GM23338 (cell line): ENCODE data around the gene CATSPERZ. TPM values are rescaled to one million over a fixed set of nuclear protein-coding genes. Genes with fewer than 3 reads are reported as not detected.

Source experiments
- ATAC-seq: fragments of 200-7000 bp; cut with Tn5 transposase; 3 replicates; pipeline ENCODE4 v1.9.1; 2020
- DNase-seq: peaks from one replicate; pipeline ENCODE4 v3.0.0-alpha.2; 2015; ENCODE audit warnings: low spot score
- H2AFZ ChIP-seq: fragments of 200-600 bp; sonication (generic); 2 replicates; pipeline ENCODE4 v1.8.0; 2016; ENCODE audit warnings: antibody characterized with exemption, mild to moderate bottlenecking, moderate library complexity
- H3F3A ChIP-seq: fragments of 200-600 bp; sonication (generic); replicated peaks from 2 replicates; pipeline ENCODE4 v1.8.0; 2017; ENCODE audit warnings: antibody characterized with exemption, mixed run types, low read depth
- H3K27ac ChIP-seq: fragments of 200-600 bp; sonication (generic); 2 replicates; pipeline ENCODE4 v1.6.1; 2016; ENCODE audit warnings: low read depth
- H3K27me3 ChIP-seq: fragments of 200-600 bp; sonication (generic); 2 replicates; pipeline ENCODE4 v1.8.0; 2016; ENCODE audit warnings: mild to moderate bottlenecking, mixed run types, moderate library complexity; ENCODE audit not compliant: insufficient read depth
- H3K36me3 ChIP-seq: fragments of 200-600 bp; sonication (generic); 2 replicates; pipeline ENCODE4 v1.8.0; 2016; ENCODE audit warnings: mild to moderate bottlenecking; ENCODE audit not compliant: insufficient read depth
- H3K4me1 ChIP-seq: fragments of 200-600 bp; sonication (generic); 2 replicates; pipeline ENCODE4 v1.8.0; 2016; ENCODE audit warnings: mild to moderate bottlenecking, moderate library complexity; ENCODE audit not compliant: insufficient read depth
- H3K4me2 ChIP-seq: fragments of 200-600 bp; sonication (generic); 2 replicates; pipeline ENCODE4 v1.7.1; 2017; ENCODE audit warnings: mixed run types
- H3K4me3 ChIP-seq: fragments of 200-600 bp; sonication (generic); 2 replicates; pipeline ENCODE4 v1.6.1; 2016; ENCODE audit warnings: mixed run types
- H3K79me2 ChIP-seq: fragments of 200-600 bp; sonication (generic); replicated peaks from 2 replicates; pipeline ENCODE4 v1.8.0; 2017; ENCODE audit warnings: mild to moderate bottlenecking; ENCODE audit not compliant: insufficient read depth
- H3K9me2 ChIP-seq: fragments of 200-600 bp; sonication (generic); 2 replicates; pipeline ENCODE4 v1.8.0; 2017; ENCODE audit not compliant: insufficient read depth
- H4K20me1 ChIP-seq: fragments of 200-600 bp; sonication (generic); replicated peaks from 2 replicates; pipeline ENCODE4 v1.8.0; 2017; ENCODE audit warnings: mild to moderate bottlenecking; ENCODE audit not compliant: insufficient read depth
- H3K27ac Mint-ChIP-seq: 2 replicates; pipeline ENCODE4 v1.8.0; 2020; ENCODE audit warnings: inconsistent platforms, mild to moderate bottlenecking, moderate library complexity, mixed read lengths
- H3K27me3 Mint-ChIP-seq: 3 replicates; pipeline ENCODE4 v1.8.0; 2022; ENCODE audit warnings: low read depth, mild to moderate bottlenecking, moderate library complexity, mixed read lengths, inconsistent platforms; ENCODE audit not compliant: insufficient read depth, poor library complexity
- H3K36me3 Mint-ChIP-seq: 3 replicates; pipeline ENCODE4 v1.8.0; 2021; ENCODE audit warnings: low read depth, mild to moderate bottlenecking, inconsistent platforms, moderate library complexity, mixed read lengths
- H3K4me1 Mint-ChIP-seq: 3 replicates; pipeline ENCODE4 v1.8.0; 2020; ENCODE audit warnings: mild to moderate bottlenecking, inconsistent platforms, mixed read lengths
- H3K4me3 Mint-ChIP-seq: 3 replicates; pipeline ENCODE4 v1.8.0; 2021; ENCODE audit warnings: moderate library complexity, mild to moderate bottlenecking, inconsistent platforms, mixed read lengths
- H3K9me3 Mint-ChIP-seq: 3 replicates; pipeline ENCODE4 v1.8.0; 2020; ENCODE audit warnings: moderate library complexity, mild to moderate bottlenecking, inconsistent platforms, mixed read lengths
- CREB1 ChIP-seq: fragments of 250-450 bp; sonication (Bioruptor Pico); IDR thresholded peaks from 2 replicates; pipeline ENCODE4 v1.5.0; 2020; ENCODE audit warnings: low read depth, mild to moderate bottlenecking, moderate library complexity
- EZH2 ChIP-seq: fragments of 200-600 bp; sonication (generic); IDR thresholded peaks from one replicate; pipeline ENCODE4 v1.8.0; 2017; ENCODE audit warnings: antibody characterized with exemption, mild to moderate bottlenecking, low read depth; ENCODE audit not compliant: unreplicated experiment
- EZH2phosphoT487 ChIP-seq: fragments of 200-600 bp; sonication (generic); IDR thresholded peaks from one replicate; pipeline ENCODE4 v1.8.1; 2018; ENCODE audit warnings: antibody characterized with exemption; ENCODE audit not compliant: unreplicated experiment
- JUNB ChIP-seq: IDR thresholded peaks from one replicate; pipeline ENCODE4 v1.6.1; 2016; ENCODE audit warnings: antibody characterized with exemption; ENCODE audit not compliant: unreplicated experiment
- NANOG ChIP-seq: IDR thresholded peaks from 2 replicates; pipeline ENCODE4 v1.6.1; 2016; ENCODE audit warnings: antibody characterized with exemption, borderline replicate concordance
- STAT1 ChIP-seq: IDR thresholded peaks from one replicate; pipeline ENCODE4 v1.6.1; 2016; ENCODE audit warnings: antibody characterized with exemption; ENCODE audit not compliant: unreplicated experiment
- ZNF114 ChIP-seq: fragments of 250-450 bp; sonication (Bioruptor Pico); IDR thresholded peaks from 2 replicates; pipeline ENCODE4 v1.5.0; 2020; ENCODE audit warnings: mild to moderate bottlenecking, moderate library complexity
- ZNF331 ChIP-seq: fragments of 250-450 bp; sonication (Bioruptor Pico); IDR thresholded peaks from 2 replicates; pipeline ENCODE4 v1.5.0; 2020; ENCODE audit warnings: low read depth, mild to moderate bottlenecking, moderate library complexity
- polyA plus RNA-seq: library from polyadenylated mRNA; unstranded; fragments of >200 nt; fragmentation: Nextera tagmentation; extraction: Ambion mirVana; gene quantifications from 2 replicates; pipeline ENCODE4 v1.2.1, GENCODE V29; 2016
- total RNA-seq: library from RNA; depleted of rRNA; stranded (reverse); fragments of >200 nt; shearing (Covaris generic); gene quantifications from 2 replicates; pipeline ENCODE4 v1.2.3, GENCODE V29; 2014
- TF ChIP-seq, protein P1 (sequence below), 2 experiments: fragments of 200-600 bp in 1 of 2; sonication (generic) in 1 of 2; conservative IDR thresholded peaks; 2 replicates each; pipeline versions ENCODE4 v1.5.1 to v1.6.1; 2016 to 2017; ENCODE audit warnings: antibody characterized with exemption in 2 of 2, low read depth in 2 of 2, mild to moderate bottlenecking in 2 of 2, moderate library complexity in 1 of 2
- TF ChIP-seq, protein P2 (sequence below): fragments of 250-450 bp; sonication (Bioruptor Pico); IDR thresholded peaks from 2 replicates; pipeline ENCODE4 v1.5.0; 2020; ENCODE audit warnings: mild to moderate bottlenecking, moderate library complexity
- TF ChIP-seq, protein P3 (sequence below): IDR thresholded peaks from 2 replicates; pipeline ENCODE4 v1.6.1; 2016; ENCODE audit warnings: antibody characterized with exemption

Gene CATSPERZ
- total and polyA plus RNA-seq, 2 experiments from 2014 or later = 0.99 TPM; not detected in 1

DNA sequence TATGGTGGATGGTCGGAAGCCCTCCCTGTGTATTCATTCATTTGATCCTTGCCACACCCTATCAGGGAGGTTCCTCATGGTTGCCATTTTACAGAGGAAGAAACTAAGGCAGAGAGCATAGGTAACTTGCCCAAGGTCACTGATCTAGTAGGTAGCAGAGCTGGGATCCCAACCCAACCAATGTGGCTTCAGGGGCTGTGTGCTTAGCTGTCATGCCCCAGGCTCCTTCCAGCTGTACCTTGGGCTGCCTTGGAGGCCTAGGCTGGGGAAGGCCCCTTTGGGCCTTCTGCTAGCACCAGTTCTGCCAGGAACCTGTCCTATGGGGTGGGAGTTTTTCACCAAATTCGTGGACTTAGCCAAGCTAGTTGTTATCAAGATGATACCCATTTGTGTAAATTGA, 24.3 kb upstream of the CATSPERZ start:
- no peak overlapping the region for H2AFZ ChIP-seq
- H4K20me1 ChIP-seq = no peaks in the 10 kb centered on the region; the same call in 1 of the 2 replicates
- Mint-ChIP-seq H3K9me3 (no peaks in the 10 kb centered on the region; the same call in 2 of the 3 replicates), H3K4me3 (no peak overlapping the region), H3K27me3 (peaks cover 10% of the 10 kb centered on the region), H3K36me3 (no peaks in the 10 kb centered on the region; the same call in 1 of the 3 replicates), H3K27ac (no peak overlapping the region), H3K4me1 (peaks cover 12% of the 10 kb centered on the region; the same call in 2 of the 3 replicates)
- no peak for TF ChIP-seq EZH2phosphoT487
- no peak for TF ChIP-seq NANOG
- no peak for TF ChIP-seq JUNB
- TF ChIP-seq, protein P1, sequence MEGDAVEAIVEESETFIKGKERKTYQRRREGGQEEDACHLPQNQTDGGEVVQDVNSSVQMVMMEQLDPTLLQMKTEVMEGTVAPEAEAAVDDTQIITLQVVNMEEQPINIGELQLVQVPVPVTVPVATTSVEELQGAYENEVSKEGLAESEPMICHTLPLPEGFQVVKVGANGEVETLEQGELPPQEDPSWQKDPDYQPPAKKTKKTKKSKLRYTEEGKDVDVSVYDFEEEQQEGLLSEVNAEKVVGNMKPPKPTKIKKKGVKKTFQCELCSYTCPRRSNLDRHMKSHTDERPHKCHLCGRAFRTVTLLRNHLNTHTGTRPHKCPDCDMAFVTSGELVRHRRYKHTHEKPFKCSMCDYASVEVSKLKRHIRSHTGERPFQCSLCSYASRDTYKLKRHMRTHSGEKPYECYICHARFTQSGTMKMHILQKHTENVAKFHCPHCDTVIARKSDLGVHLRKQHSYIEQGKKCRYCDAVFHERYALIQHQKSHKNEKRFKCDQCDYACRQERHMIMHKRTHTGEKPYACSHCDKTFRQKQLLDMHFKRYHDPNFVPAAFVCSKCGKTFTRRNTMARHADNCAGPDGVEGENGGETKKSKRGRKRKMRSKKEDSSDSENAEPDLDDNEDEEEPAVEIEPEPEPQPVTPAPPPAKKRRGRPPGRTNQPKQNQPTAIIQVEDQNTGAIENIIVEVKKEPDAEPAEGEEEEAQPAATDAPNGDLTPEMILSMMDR (conservative IDR thresholded peaks at IDR 0.05; ENCODE audit: low read depth in 2 of 2) = no peak
- no peak for TF ChIP-seq STAT1
- H3K4me2 ChIP-seq = no peak overlapping the region
- H3K4me1 ChIP-seq = peaks cover 3% of the 10 kb centered on the region; the same call in 1 of the 2 replicates
- DNase-seq (no peak), ATAC-seq (no peak)
- no peaks in the 10 kb centered on the region for H3K9me2 ChIP-seq
- H3K79me2 ChIP-seq = no peaks in the 10 kb centered on the region
- H3F3A ChIP-seq = peaks cover 8% of the 10 kb centered on the region; the same call in 1 of the 2 replicates
- no peaks in the 10 kb centered on the region for H3K27me3 ChIP-seq
- no peak overlapping the region for H3K4me3 ChIP-seq
- H3K27ac ChIP-seq = no peak overlapping the region
- no peaks in the 10 kb centered on the region for H3K36me3 ChIP-seq

DNA sequence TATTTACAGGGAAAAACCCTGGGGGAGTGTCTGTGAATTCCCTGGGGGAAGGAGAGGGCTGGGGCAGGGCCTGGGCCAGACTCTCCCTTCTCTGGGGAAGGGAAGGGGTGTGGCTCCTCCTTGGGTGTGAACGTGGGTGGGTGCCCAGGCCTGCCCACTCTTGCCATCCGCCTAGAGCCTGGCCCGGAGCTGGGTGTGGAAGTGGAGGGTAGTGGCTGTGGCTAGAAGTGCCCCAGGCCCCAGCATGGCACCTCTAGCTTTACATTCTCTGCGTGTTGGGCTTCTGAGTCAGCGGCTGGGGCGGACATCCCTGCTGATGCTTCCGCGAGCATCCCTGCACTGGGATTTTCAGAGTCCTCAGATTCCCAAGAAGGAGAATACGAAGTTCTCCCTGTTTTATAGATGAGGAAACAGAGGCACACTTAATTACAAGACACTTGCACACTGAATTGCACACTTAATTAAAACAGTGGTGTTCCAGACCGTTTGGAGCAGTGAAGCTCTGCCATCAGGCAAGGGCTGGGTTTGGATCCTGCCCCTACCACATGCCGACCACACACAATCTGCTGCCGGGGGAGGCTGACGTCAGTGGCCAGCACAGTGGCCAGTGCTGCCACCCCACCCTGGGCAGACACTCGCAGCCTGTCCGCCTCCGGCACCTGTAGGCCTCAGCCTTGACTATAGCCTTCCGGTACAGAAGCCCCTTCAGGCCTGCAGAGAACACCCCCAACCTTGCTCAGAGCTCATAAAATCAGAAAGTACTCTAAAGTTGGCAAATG, 23.3 kb upstream of the CATSPERZ start:
- H3K27me3 Mint-ChIP-seq = peaks cover 7% of the 10 kb centered on the region
- no peak overlapping the region for H3K27ac ChIP-seq
- no peak overlapping the region for H3K27ac Mint-ChIP-seq
- no peaks in the 10 kb centered on the region for H3K27me3 ChIP-seq
- no peak overlapping the region for H2AFZ ChIP-seq
- H3K4me1 ChIP-seq = peaks cover 2% of the 10 kb centered on the region; the same call in 1 of the 2 replicates
- no peaks in the 10 kb centered on the region for H3K9me3 Mint-ChIP-seq
- H3K79me2 ChIP-seq = no peaks in the 10 kb centered on the region
- DNase-seq = no peak
- peaks cover 7% of the 10 kb centered on the region for H3K36me3 Mint-ChIP-seq
- H3K4me2 ChIP-seq = no peak overlapping the region
- ATAC-seq = no peak
- H3K9me2 ChIP-seq = no peaks in the 10 kb centered on the region
- H3K36me3 ChIP-seq = no peaks in the 10 kb centered on the region
- peaks cover 5% of the 10 kb centered on the region; the same call in 1 of the 2 replicates for H3F3A ChIP-seq
- H3K4me3 Mint-ChIP-seq = no peak overlapping the region
- H4K20me1 ChIP-seq = no peaks in the 10 kb centered on the region; the same call in 1 of the 2 replicates
- peaks cover 10% of the 10 kb centered on the region; the same call in 2 of the 3 replicates for H3K4me1 Mint-ChIP-seq
- no peak overlapping the region for H3K4me3 ChIP-seq
- TF ChIP-seq ZNF331 (CRISPR knock-in tag) = no peak
- no peak for TF ChIP-seq ZNF114 (CRISPR knock-in tag)
- no peak for TF ChIP-seq EZH2
- TF ChIP-seq, protein P2, sequence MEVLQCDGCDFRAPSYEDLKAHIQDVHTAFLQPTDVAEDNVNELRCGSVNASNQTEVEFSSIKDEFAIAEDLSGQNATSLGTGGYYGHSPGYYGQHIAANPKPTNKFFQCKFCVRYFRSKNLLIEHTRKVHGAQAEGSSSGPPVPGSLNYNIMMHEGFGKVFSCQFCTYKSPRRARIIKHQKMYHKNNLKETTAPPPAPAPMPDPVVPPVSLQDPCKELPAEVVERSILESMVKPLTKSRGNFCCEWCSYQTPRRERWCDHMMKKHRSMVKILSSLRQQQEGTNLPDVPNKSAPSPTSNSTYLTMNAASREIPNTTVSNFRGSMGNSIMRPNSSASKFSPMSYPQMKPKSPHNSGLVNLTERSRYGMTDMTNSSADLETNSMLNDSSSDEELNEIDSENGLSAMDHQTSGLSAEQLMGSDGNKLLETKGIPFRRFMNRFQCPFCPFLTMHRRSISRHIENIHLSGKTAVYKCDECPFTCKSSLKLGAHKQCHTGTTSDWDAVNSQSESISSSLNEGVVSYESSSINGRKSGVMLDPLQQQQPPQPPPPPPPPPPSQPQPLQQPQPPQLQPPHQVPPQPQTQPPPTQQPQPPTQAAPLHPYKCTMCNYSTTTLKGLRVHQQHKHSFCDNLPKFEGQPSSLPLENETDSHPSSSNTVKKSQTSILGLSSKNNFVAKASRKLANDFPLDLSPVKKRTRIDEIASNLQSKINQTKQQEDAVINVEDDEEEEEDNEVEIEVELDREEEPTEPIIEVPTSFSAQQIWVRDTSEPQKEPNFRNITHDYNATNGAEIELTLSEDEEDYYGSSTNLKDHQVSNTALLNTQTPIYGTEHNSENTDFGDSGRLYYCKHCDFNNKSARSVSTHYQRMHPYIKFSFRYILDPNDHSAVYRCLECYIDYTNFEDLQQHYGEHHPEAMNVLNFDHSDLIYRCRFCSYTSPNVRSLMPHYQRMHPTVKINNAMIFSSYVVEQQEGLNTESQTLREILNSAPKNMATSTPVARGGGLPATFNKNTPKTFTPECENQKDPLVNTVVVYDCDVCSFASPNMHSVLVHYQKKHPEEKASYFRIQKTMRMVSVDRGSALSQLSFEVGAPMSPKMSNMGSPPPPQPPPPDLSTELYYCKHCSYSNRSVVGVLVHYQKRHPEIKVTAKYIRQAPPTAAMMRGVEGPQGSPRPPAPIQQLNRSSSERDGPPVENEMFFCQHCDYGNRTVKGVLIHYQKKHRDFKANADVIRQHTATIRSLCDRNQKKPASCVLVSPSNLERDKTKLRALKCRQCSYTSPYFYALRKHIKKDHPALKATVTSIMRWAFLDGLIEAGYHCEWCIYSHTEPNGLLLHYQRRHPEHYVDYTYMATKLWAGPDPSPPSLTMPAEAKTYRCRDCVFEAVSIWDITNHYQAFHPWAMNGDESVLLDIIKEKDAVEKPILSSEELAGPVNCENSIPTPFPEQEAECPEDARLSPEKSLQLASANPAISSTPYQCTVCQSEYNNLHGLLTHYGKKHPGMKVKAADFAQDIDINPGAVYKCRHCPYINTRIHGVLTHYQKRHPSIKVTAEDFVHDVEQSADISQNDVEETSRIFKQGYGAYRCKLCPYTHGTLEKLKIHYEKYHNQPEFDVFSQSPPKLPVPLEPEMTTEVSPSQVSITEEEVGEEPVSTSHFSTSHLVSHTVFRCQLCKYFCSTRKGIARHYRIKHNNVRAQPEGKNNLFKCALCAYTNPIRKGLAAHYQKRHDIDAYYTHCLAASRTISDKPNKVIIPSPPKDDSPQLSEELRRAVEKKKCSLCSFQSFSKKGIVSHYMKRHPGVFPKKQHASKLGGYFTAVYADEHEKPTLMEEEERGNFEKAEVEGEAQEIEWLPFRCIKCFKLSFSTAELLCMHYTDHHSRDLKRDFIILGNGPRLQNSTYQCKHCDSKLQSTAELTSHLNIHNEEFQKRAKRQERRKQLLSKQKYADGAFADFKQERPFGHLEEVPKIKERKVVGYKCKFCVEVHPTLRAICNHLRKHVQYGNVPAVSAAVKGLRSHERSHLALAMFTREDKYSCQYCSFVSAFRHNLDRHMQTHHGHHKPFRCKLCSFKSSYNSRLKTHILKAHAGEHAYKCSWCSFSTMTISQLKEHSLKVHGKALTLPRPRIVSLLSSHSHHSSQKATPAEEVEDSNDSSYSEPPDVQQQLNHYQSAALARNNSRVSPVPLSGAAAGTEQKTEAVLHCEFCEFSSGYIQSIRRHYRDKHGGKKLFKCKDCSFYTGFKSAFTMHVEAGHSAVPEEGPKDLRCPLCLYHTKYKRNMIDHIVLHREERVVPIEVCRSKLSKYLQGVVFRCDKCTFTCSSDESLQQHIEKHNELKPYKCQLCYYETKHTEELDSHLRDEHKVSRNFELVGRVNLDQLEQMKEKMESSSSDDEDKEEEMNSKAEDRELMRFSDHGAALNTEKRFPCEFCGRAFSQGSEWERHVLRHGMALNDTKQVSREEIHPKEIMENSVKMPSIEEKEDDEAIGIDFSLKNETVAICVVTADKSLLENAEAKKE (CRISPR knock-in tag) = no peak
- TF ChIP-seq, protein P3, sequence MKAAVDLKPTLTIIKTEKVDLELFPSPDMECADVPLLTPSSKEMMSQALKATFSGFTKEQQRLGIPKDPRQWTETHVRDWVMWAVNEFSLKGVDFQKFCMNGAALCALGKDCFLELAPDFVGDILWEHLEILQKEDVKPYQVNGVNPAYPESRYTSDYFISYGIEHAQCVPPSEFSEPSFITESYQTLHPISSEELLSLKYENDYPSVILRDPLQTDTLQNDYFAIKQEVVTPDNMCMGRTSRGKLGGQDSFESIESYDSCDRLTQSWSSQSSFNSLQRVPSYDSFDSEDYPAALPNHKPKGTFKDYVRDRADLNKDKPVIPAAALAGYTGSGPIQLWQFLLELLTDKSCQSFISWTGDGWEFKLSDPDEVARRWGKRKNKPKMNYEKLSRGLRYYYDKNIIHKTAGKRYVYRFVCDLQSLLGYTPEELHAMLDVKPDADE = no peak
- TF ChIP-seq CREB1 (CRISPR knock-in tag) = no peak
